H1 (cell line): ENCODE measurements around the gene PLXNB3. TPM values are rescaled to one million over a fixed set of nuclear protein-coding genes. Genes with fewer than 3 reads are reported as not detected.

Experiments used
- CTCF ChIA-PET: fragments of 300-600 bp; sonication (Branson Sonifier 250); formaldehyde crosslinking; loops from one replicate; lab custom pipeline; 2021; ENCODE audit not compliant: partially characterized antibody; lab: Charles Lee
- POLR2A ChIA-PET: fragments of 300-600 bp; sonication (Branson Sonifier 250); formaldehyde crosslinking; loops from one replicate; lab custom pipeline; 2021; ENCODE audit warnings: inconsistent platforms; ENCODE audit not compliant: partially characterized antibody; lab: Charles Lee
- DNase-seq, 2 experiments: peaks; one replicate each; pipeline versions ENCODE4 v3.0.0 to v3.0.0-alpha.2; 2010 to 2022; ENCODE audit warnings: low spot score in 2 of 2, low read depth in 1 of 2, mixed read lengths in 1 of 2
- FAIRE-seq: peaks from 2 replicates; lab custom pipeline; 2011; peaks lifted over from hg19 to GRCh38; lab: Jason Lieb, UNC
- H2AFZ ChIP-seq: 2 replicates; pipeline ENCODE4 v1.8.1; 2012; ENCODE audit warnings: low read length, inconsistent platforms
- H2AK5ac ChIP-seq: 2 replicates; pipeline ENCODE4 v1.6.1; 2013; ENCODE audit warnings: low read depth, low read length
- H2BK120ac ChIP-seq: replicated peaks from 2 replicates; pipeline ENCODE3; 2013; ENCODE audit warnings: low read depth, low read length, inconsistent platforms
- H2BK12ac ChIP-seq: 2 replicates; pipeline ENCODE4 v1.6.1; 2013; ENCODE audit warnings: low read depth, low read length
- H2BK15ac ChIP-seq: 2 replicates; pipeline ENCODE4 v1.6.1; 2013; ENCODE audit warnings: low read length
- H2BK20ac ChIP-seq: 2 replicates; pipeline ENCODE4 v1.6.1; 2013; ENCODE audit warnings: low read length
- H2BK5ac ChIP-seq: 2 replicates; pipeline ENCODE4 v1.6.1; 2013; ENCODE audit warnings: low read depth, low read length
- H3K14ac ChIP-seq: 2 replicates; pipeline ENCODE4 v1.6.1; 2013; ENCODE audit warnings: inconsistent platforms; ENCODE audit not compliant: insufficient read length
- H3K18ac ChIP-seq: 2 replicates; pipeline ENCODE4 v1.6.1; 2013; ENCODE audit warnings: low read length; ENCODE audit errors: extremely low read depth
- H3K23ac ChIP-seq: 2 replicates; pipeline ENCODE4 v1.6.1; 2013; ENCODE audit warnings: inconsistent platforms; ENCODE audit not compliant: insufficient read length
- H3K23me2 ChIP-seq: 2 replicates; pipeline ENCODE4 v1.6.1; 2013; ENCODE audit warnings: low read depth, low read length
- H3K27ac ChIP-seq: 2 replicates; pipeline ENCODE4 v1.6.1; 2011; ENCODE audit warnings: low read depth, low read length, inconsistent platforms
- H3K27me3 ChIP-seq, 4 experiments: replicated peaks in 1 of 4; 1 replicate in 1 of 4; 2 replicates in 3 of 4; pipeline versions ENCODE4 v1.6.1 to v1.8.1; 2011 to 2013; ENCODE audit warnings: low read length in 3 of 4, mild to moderate bottlenecking in 3 of 4, inconsistent platforms in 2 of 4, mixed read lengths in 2 of 4, moderate library complexity in 1 of 4; ENCODE audit not compliant: control insufficient read depth in 3 of 4, insufficient read depth in 3 of 4; ENCODE audit errors: extremely low read depth in 1 of 4
- H3K36me3 ChIP-seq, 4 experiments: 2 replicates each; pipeline versions ENCODE4 v1.6.1 to v1.8.1; 2011 to 2013; ENCODE audit warnings: mild to moderate bottlenecking in 4 of 4, low read length in 3 of 4, moderate library complexity in 2 of 4, control low read depth in 1 of 4, inconsistent platforms in 1 of 4; ENCODE audit not compliant: insufficient read depth in 4 of 4, control insufficient read depth in 2 of 4
- H3K4ac ChIP-seq: replicated peaks from 2 replicates; pipeline ENCODE3; 2013; ENCODE audit warnings: low read length, low read depth, mixed read lengths, inconsistent platforms; ENCODE audit not compliant: insufficient read length
- H3K4me1 ChIP-seq, 4 experiments: replicated peaks in 1 of 4; 1 replicate in 1 of 4; 2 replicates in 3 of 4; pipeline versions ENCODE4 v1.6.1 to v1.8.1; 2011 to 2013; ENCODE audit warnings: low read length in 3 of 4, inconsistent platforms in 2 of 4, mixed read lengths in 1 of 4; ENCODE audit not compliant: insufficient read depth in 4 of 4, control insufficient read depth in 3 of 4
- H3K4me2 ChIP-seq, 2 experiments: 2 replicates each; pipeline versions ENCODE4 v1.6.1 to v1.8.1; 2011 to 2013; ENCODE audit warnings: low read depth in 2 of 2, low read length in 2 of 2, control low read depth in 1 of 2, inconsistent platforms in 1 of 2, mild to moderate bottlenecking in 1 of 2; ENCODE audit not compliant: insufficient read depth in 1 of 2
- H3K4me3 ChIP-seq, 4 experiments: fragments of 200-600, 300-600 bp in 1 of 4; sonication (generic), shearing (Covaris generic), sonication (Bioruptor Twin) in 1 of 4; 2 replicates each; pipeline versions ENCODE4 v1.5.1 to v1.8.1; 2011 to 2016; ENCODE audit warnings: low read length in 4 of 4, low read depth in 3 of 4, control low read depth in 2 of 4, inconsistent platforms in 2 of 4, mild to moderate bottlenecking in 2 of 4, mixed read lengths in 1 of 4, moderate library complexity in 1 of 4; ENCODE audit not compliant: insufficient read depth in 2 of 4; ENCODE audit errors: extremely low read depth in 1 of 4
- H3K56ac ChIP-seq: replicated peaks from 2 replicates; pipeline ENCODE3; 2013; ENCODE audit warnings: low read depth, mild to moderate bottlenecking, mixed read lengths, low read length, inconsistent platforms; ENCODE audit not compliant: insufficient read length
- H3K79me1 ChIP-seq: 2 replicates; pipeline ENCODE4 v1.6.1; 2013; ENCODE audit warnings: low read depth, low read length, control low read depth
- H3K79me2 ChIP-seq, 2 experiments: 2 replicates each; pipeline versions ENCODE4 v1.6.1 to v1.8.1; 2012 to 2013; ENCODE audit warnings: low read length in 2 of 2, mild to moderate bottlenecking in 2 of 2, inconsistent platforms in 1 of 2; ENCODE audit not compliant: insufficient read depth in 2 of 2, control insufficient read depth in 1 of 2
- H3K9ac ChIP-seq, 4 experiments: replicated peaks in 1 of 4; 1 replicate in 1 of 4; 2 replicates in 3 of 4; pipeline versions ENCODE4 v1.6.1 to v1.8.1; 2011 to 2013; ENCODE audit warnings: low read depth in 3 of 4, low read length in 3 of 4, control low read depth in 2 of 4, mild to moderate bottlenecking in 2 of 4, moderate library complexity in 2 of 4, inconsistent platforms in 1 of 4; ENCODE audit errors: extremely low read depth in 1 of 4
- H3K9me3 ChIP-seq, 2 experiments: 2 replicates each; pipeline versions ENCODE4 v1.6.1 to v1.8.1; 2012 to 2013; ENCODE audit warnings: mild to moderate bottlenecking in 2 of 2, moderate library complexity in 2 of 2, control low read depth in 1 of 2, inconsistent platforms in 1 of 2, low read depth in 1 of 2, low read length in 1 of 2, mixed read lengths in 1 of 2; ENCODE audit not compliant: insufficient read depth in 2 of 2
- H4K20me1 ChIP-seq, 2 experiments: replicated peaks in 1 of 2; 2 replicates each; pipeline versions ENCODE3 to v1.8.1; 2011 to 2013; ENCODE audit warnings: inconsistent platforms in 2 of 2, low read length in 2 of 2, mild to moderate bottlenecking in 1 of 2; ENCODE audit not compliant: insufficient read depth in 2 of 2, control insufficient read depth in 1 of 2
- H4K5ac ChIP-seq: 2 replicates; pipeline ENCODE4 v1.6.1; 2013; ENCODE audit warnings: low read length, low read depth, mixed read lengths, inconsistent platforms; ENCODE audit not compliant: insufficient read length
- H4K8ac ChIP-seq: 2 replicates; pipeline ENCODE4 v1.8.0; 2013; ENCODE audit warnings: mild to moderate bottlenecking, moderate library complexity, low read length, inconsistent platforms; ENCODE audit not compliant: insufficient read depth; ENCODE audit errors: extremely low read depth
- H4K91ac ChIP-seq: replicated peaks from 2 replicates; pipeline ENCODE3; 2013; ENCODE audit warnings: low read length, mixed read lengths, inconsistent platforms; ENCODE audit not compliant: insufficient read length
- CEBPB ChIP-seq: IDR thresholded peaks from 2 replicates; pipeline ENCODE4 v1.6.1; 2012; ENCODE audit warnings: low read depth, low read length
- CHD1 ChIP-seq: IDR thresholded peaks from 2 replicates; pipeline ENCODE4 v1.6.1; 2012; ENCODE audit warnings: low read depth, low read length, improper control_type of control experiment
- CTCF ChIP-seq, 3 experiments: IDR thresholded peaks; 1 replicate in 2 of 3; 2 replicates in 1 of 3; pipeline versions ENCODE4 v1.5.1 to v1.6.1; 2011; ENCODE audit warnings: low read length in 3 of 3, mild to moderate bottlenecking in 3 of 3, inconsistent platforms in 2 of 3, low read depth in 1 of 3, moderate library complexity in 1 of 3; ENCODE audit not compliant: insufficient read depth in 1 of 3; ENCODE audit errors: control extremely low read depth in 1 of 3
- FOSL1 ChIP-seq: IDR thresholded peaks from 2 replicates; pipeline ENCODE4 v1.6.1; 2011; ENCODE audit warnings: mild to moderate bottlenecking, low read depth, low read length, moderate library complexity; ENCODE audit not compliant: insufficient read depth
- JUND ChIP-seq: IDR thresholded peaks from 2 replicates; pipeline ENCODE4 v1.6.1; 2011; ENCODE audit warnings: mild to moderate bottlenecking, improper control_type of control experiment, low read length
- PHF8 ChIP-seq: fragments of 200-600 bp; sonication (generic); conservative IDR thresholded peaks from 2 replicates; pipeline ENCODE4 v1.7.1; 2012; ENCODE audit warnings: low read depth, mild to moderate bottlenecking, inconsistent platforms, low read length, moderate library complexity
- POLR2A ChIP-seq, 2 experiments: IDR thresholded peaks; 1 replicate in 1 of 2; 2 replicates in 1 of 2; pipeline ENCODE4 v1.6.1; 2011; ENCODE audit warnings: low read depth in 2 of 2, low read length in 2 of 2, mild to moderate bottlenecking in 2 of 2; ENCODE audit errors: control extremely low read depth in 1 of 2
- POU5F1 ChIP-seq: IDR thresholded peaks from 2 replicates; pipeline ENCODE4 v1.6.1; 2011; ENCODE audit warnings: low read depth, mild to moderate bottlenecking, low read length, moderate library complexity
- RBBP5 ChIP-seq: IDR thresholded peaks from 2 replicates; pipeline ENCODE4 v1.7.1; 2012; ENCODE audit warnings: low read depth, mild to moderate bottlenecking, inconsistent platforms, low read length, moderate library complexity, borderline replicate concordance
- RXRA ChIP-seq: IDR thresholded peaks from 2 replicates; pipeline ENCODE4 v1.6.1; 2011; ENCODE audit warnings: low read depth, mild to moderate bottlenecking, low read length, moderate library complexity; ENCODE audit not compliant: insufficient read depth
- SIN3A ChIP-seq, 2 experiments: IDR thresholded peaks in 1 of 2; conservative IDR thresholded peaks in 1 of 2; 2 replicates each; pipeline ENCODE4 v1.6.1; 2011 to 2012; ENCODE audit warnings: low read length in 2 of 2, improper control_type of control experiment in 1 of 2, low read depth in 1 of 2, mild to moderate bottlenecking in 1 of 2
- SP4 ChIP-seq: IDR thresholded peaks from 2 replicates; pipeline ENCODE4 v1.6.1; 2012; ENCODE audit warnings: low read length, inconsistent platforms
- WGBS, 2 experiments: shearing (Covaris generic) in 1 of 2; methylation state at CpG; one replicate each; pipeline versions ENCODE4 v1.1.6 to v1.1.7; 2013 to 2015; ENCODE audit warnings: low lambda C conversion rate in 2 of 2, mixed read lengths in 2 of 2, inconsistent platforms in 1 of 2, low coverage in 1 of 2, missing lambda C conversion rate in 1 of 2; ENCODE audit not compliant: insufficient replicate concordance in 2 of 2, insufficient coverage in 1 of 2, insufficient read length in 1 of 2; ENCODE audit errors: extremely low coverage in 1 of 2, missing lambda C conversion rate in 1 of 2; 5-methylcytosine and 5-hydroxymethylcytosine counted together
- polyA plus RNA-seq, 7 experiments: library from polyadenylated mRNA; depleted of rRNA in 3 of 7; stranded (reverse) in 5 of 7; unstranded in 2 of 7; fragments of >200 nt in 5 of 7; fragments of 200-250 nt in 2 of 7; gene quantifications; 1 replicate in 5 of 7; 2 replicates in 1 of 7; 4 replicates in 1 of 7; pipeline versions ENCODE4 v1.2.1 to v1.2.3, GENCODE V29; 2011 to 2013; ENCODE audit warnings: missing spikeins in 2 of 7, mixed read lengths in 2 of 7
- total RNA-seq: library from RNA; stranded (reverse); fragmentation: NEBNext Ultra II Directional; extraction: Animal tissue kit (Norgen Biotek cat#: 25700); gene quantifications from 2 replicates; pipeline ENCODE4 v1.2.1, GENCODE V29; 2021

The PLXNB3 gene
- total and polyA plus RNA-seq, 2 of the 8 experiments (the other 6 are each of a cell fraction or from before 2014, with no cell fraction given) = 1.2 to 2.7 TPM

GRCh38 chrX:153792368-153792767 lies 28.3 kb downstream of the PLXNB3 start:
- Histone ChIP-seq H2BK5ac (no peak overlapping the region), H2BK12ac (no peak overlapping the region), H3K4me3 (no peak overlapping the region), H3K36me3 (peaks cover 0 to 17% (median 2%) of the 10 kb centered on the region in 4 experiments; a peak in 2 of 8 replicates), H3K4me2 (no peak overlapping the region; a peak in 1 of 4 replicates), H3K79me2 (peaks cover 0 to 34% of the 10 kb centered on the region in 2 experiments; a peak in 1 of 4 replicates), H3K4me1 (peaks cover 0 to 17% (median 6%) of the 10 kb centered on the region in 4 experiments; a peak in 4 of 7 replicates), H3K23me2 (peaks cover 2% of the 10 kb centered on the region; the same call in 1 of the 2 replicates), H3K79me1 (no peaks in the 10 kb centered on the region; the same call in none of the 2 replicates), H3K56ac (no peak overlapping the region), H2AFZ (no peak overlapping the region), H2BK120ac (no peak overlapping the region), H4K8ac (no peak overlapping the region), H3K14ac (no peak overlapping the region), H3K4ac (no peak overlapping the region), H4K20me1 (peaks cover 0 to 7% of the 10 kb centered on the region in 2 experiments), H2BK15ac (no peak overlapping the region), H3K27me3 (no peaks in the 10 kb centered on the region), H3K27ac (no peak overlapping the region), H3K18ac (no peak overlapping the region), H3K23ac (no peak overlapping the region), H2AK5ac (no peak overlapping the region), H3K9ac (no peak overlapping the region), H4K91ac (no peak overlapping the region), H3K9me3 (no peaks in the 10 kb centered on the region), H2BK20ac (no peak overlapping the region), H4K5ac (no peak overlapping the region)
- no peak for FAIRE-seq
- WGBS, 2 experiments = 92% methylated on average over 4 of the region's 6 CpGs; no CpG with 5 or more reads in 1 of the 2 experiments
- DNase-seq = no peak
- CTCF ChIA-PET = interaction anchor here (1.2 to 3.0 kb wide), 3 partner anchors 10 to 156 kb away, joined by 3 to 14 read pairs (median 6); no protein-coding TSS in a partner anchor
- POLR2A ChIA-PET = interaction anchor here (0.6 to 1.4 kb wide), 4 partner anchors 9 to 69 kb away, joined by 3 read pairs; partner anchors contain the start of gene BCAP31
- TF ChIP-seq JUND (no peak), RBBP5 (no peak), CHD1 (no peak), POU5F1 (no peak), FOSL1 (no peak), CEBPB (no peak), SP4 (no peak), PHF8 (no peak), POLR2A (IDR thresholded peaks at IDR 0.05; ENCODE audit: control extremely low read depth in 1 of 2, low read depth in 2 of 2, low read length in 2 of 2) (no peak), CTCF (IDR thresholded peaks at IDR 0.05; ENCODE audit: control extremely low read depth in 1 of 3, insufficient read depth in 1 of 3, low read depth in 1 of 3, low read length in 3 of 3) (no peak), SIN3A (conservative IDR thresholded peaks at IDR 0.05 in 1 of 2, IDR thresholded peaks at IDR 0.05 in 1 of 2; ENCODE audit: low read depth in 1 of 2, low read length in 2 of 2) (no peak), RXRA (no peak)
